Measurements from ENCODE around the gene DOCK2.

DOCK2 gene

GRCh38 chr5:170109059-170110031 lies 472.3 kb downstream of the DOCK2 start:
- H3K4me3 ChIP-seq (ENCODE audit: low read depth, low read length), result no peak overlapping the region

GRCh38 chr5:170110403-170111087 lies 473.5 kb downstream of the DOCK2 start:
- H3K4me3 ChIP-seq (ENCODE audit: low read depth, low read length), result no peak overlapping the region

GRCh38 chr5:170111088-170111785 lies 474.2 kb downstream of the DOCK2 start:
- no peak overlapping the region for H3K4me3 ChIP-seq (ENCODE audit: low read depth, low read length)

GRCh38 chr5:170112876-170113521 lies 475.9 kb downstream of the DOCK2 start:
- no peak overlapping the region for H3K4me3 ChIP-seq (ENCODE audit: low read depth, low read length)

- no peak overlapping the region for H3K4me3 ChIP-seq (ENCODE audit: low read depth, low read length)
These were observed 476.4 kb downstream of the DOCK2 start for GRCh38 chr5:170113522-170113900.

- H3K4me3 ChIP-seq (ENCODE audit: low read depth, low read length), result no peak overlapping the region
These were observed 477.2 kb downstream of the DOCK2 start for GRCh38 chr5:170114271-170114670.

GRCh38 chr5:170115925-170116324 lies 478.9 kb downstream of the DOCK2 start:
- no peak overlapping the region for H3K4me3 ChIP-seq (ENCODE audit: low read depth, low read length)

- no peak overlapping the region for H3K4me3 ChIP-seq (ENCODE audit: low read depth, low read length)
These were observed 480.7 kb downstream of the DOCK2 start for GRCh38 chr5:170117736-170118135.

- H3K4me3 ChIP-seq (ENCODE audit: low read depth, low read length), result no peak overlapping the region
These were observed 483.5 kb downstream of the DOCK2 start for GRCh38 chr5:170120576-170120975.

- H3K4me3 ChIP-seq (ENCODE audit: low read depth, low read length), result no peak overlapping the region
These were observed 484.2 kb downstream of the DOCK2 start for GRCh38 chr5:170121321-170121720.

GRCh38 chr5:170126061-170126460 lies 489.0 kb downstream of the DOCK2 start:
- H3K4me3 ChIP-seq (ENCODE audit: low read depth, low read length), result no peak overlapping the region

- no peak overlapping the region for H3K4me3 ChIP-seq (ENCODE audit: low read depth, low read length)
These were observed 489.6 kb downstream of the DOCK2 start for GRCh38 chr5:170126626-170127025.

- H3K4me3 ChIP-seq (ENCODE audit: low read depth, low read length), result no peak overlapping the region
These were observed 494.2 kb downstream of the DOCK2 start for GRCh38 chr5:170131235-170131634.

- H3K4me3 ChIP-seq (ENCODE audit: low read depth, low read length), result no peak overlapping the region
These were observed 495.3 kb downstream of the DOCK2 start for GRCh38 chr5:170132269-170132975.

Measured in iPS-11a (cell line).